ENCODE measurements around the gene BOC. TPM values are rescaled to one million over a fixed set of nuclear protein-coding genes. Genes with fewer than 3 reads are reported as not detected.

BOC gene
- total RNA-seq, 4 donors from 2014 or later = 75.6 to 159 (median 105) TPM

DNA sequence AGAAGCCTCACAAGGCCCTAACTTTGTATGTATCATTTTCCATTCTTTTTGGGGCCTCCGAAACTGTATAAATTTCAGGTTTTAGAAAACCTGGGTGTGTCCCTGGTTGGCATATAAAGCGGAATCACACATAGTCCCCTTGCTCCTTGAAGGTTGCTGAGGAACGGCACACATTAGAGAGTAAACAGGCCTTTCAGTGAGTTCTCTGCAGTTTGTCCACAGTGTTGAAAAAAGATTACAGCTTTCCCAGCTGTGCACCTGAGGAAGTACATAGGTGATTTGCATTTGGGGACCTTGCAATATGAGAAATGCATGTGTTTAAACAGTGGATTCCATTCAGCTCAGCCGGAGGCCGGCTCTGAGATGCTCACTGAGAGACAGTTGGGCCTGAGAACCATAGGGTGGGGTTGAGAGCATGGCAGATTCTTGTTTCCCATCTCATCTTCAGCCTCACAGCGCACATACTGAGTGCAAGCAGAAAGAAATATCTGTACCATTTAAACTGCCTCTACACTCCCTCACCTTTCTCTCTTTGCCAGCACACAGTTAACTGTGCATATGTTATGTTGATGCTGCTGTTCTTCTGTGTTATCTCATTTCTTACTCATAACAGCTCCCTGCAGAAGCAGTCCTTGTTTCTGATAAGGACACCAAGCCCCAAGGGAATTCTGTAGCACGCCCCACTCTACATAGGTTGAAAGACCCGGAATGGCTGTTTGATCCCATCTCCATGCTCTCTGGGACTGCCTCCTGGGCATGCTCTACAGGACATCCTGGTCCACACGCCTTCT lies 60.4 kb downstream of the BOC start:
- peaks cover 52% of the 10 kb centered on the region for H3K4me1 ChIP-seq
- no peak for DNase-seq (ENCODE audit: low spot score in 2 of 2)
- H3K4me3 ChIP-seq = no peak overlapping the region
- TF ChIP-seq POLR2A (IDR thresholded peaks at IDR 0.05) = no peak
- TF ChIP-seq POLR2AphosphoS5 (IDR thresholded peaks at IDR 0.05) = no peak
- TF ChIP-seq EP300 (IDR thresholded peaks at IDR 0.05) = no peak
- TF ChIP-seq, protein P1, sequence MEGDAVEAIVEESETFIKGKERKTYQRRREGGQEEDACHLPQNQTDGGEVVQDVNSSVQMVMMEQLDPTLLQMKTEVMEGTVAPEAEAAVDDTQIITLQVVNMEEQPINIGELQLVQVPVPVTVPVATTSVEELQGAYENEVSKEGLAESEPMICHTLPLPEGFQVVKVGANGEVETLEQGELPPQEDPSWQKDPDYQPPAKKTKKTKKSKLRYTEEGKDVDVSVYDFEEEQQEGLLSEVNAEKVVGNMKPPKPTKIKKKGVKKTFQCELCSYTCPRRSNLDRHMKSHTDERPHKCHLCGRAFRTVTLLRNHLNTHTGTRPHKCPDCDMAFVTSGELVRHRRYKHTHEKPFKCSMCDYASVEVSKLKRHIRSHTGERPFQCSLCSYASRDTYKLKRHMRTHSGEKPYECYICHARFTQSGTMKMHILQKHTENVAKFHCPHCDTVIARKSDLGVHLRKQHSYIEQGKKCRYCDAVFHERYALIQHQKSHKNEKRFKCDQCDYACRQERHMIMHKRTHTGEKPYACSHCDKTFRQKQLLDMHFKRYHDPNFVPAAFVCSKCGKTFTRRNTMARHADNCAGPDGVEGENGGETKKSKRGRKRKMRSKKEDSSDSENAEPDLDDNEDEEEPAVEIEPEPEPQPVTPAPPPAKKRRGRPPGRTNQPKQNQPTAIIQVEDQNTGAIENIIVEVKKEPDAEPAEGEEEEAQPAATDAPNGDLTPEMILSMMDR (IDR thresholded peaks at IDR 0.05) = no peak
- WGBS = 78% methylated on average over 9 of the region's 9 CpGs
- peaks cover 77% of the 10 kb centered on the region for H3K36me3 ChIP-seq
- H3K27me3 ChIP-seq = no peaks in the 10 kb centered on the region
- no peak overlapping the region for H3K27ac ChIP-seq
- H3K9me3 ChIP-seq = no peaks in the 10 kb centered on the region

DNA sequence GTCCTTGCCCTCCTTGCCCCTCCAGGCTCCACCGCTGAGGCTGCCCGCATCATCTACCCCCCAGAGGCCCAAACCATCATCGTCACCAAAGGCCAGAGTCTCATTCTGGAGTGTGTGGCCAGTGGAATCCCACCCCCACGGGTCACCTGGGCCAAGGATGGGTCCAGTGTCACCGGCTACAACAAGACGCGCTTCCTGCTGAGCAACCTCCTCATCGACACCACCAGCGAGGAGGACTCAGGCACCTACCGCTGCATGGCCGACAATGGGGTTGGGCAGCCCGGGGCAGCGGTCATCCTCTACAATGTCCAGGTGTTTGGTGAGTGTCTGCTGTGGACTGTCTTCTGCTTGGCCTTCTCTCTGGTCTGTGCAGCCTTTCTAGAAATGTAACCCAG lies 61.0 kb downstream of the BOC start:
- H3K4me1 ChIP-seq = peaks cover 47% of the 10 kb centered on the region
- WGBS = 87% methylated on average over 8 of the region's 13 CpGs
- peaks cover 81% of the 10 kb centered on the region for H3K36me3 ChIP-seq
- no peak overlapping the region for H3K4me3 ChIP-seq
- H3K27ac ChIP-seq = no peak overlapping the region
- no peaks in the 10 kb centered on the region for H3K9me3 ChIP-seq
- TF ChIP-seq EP300 (IDR thresholded peaks at IDR 0.05) (no peak), POLR2AphosphoS5 (IDR thresholded peaks at IDR 0.05) (no peak), POLR2A (IDR thresholded peaks at IDR 0.05) (no peak)
- TF ChIP-seq, protein P1 (IDR thresholded peaks at IDR 0.05) = no peak
- no peaks in the 10 kb centered on the region for H3K27me3 ChIP-seq
- no peak for DNase-seq (ENCODE audit: low spot score in 2 of 2)

DNA sequence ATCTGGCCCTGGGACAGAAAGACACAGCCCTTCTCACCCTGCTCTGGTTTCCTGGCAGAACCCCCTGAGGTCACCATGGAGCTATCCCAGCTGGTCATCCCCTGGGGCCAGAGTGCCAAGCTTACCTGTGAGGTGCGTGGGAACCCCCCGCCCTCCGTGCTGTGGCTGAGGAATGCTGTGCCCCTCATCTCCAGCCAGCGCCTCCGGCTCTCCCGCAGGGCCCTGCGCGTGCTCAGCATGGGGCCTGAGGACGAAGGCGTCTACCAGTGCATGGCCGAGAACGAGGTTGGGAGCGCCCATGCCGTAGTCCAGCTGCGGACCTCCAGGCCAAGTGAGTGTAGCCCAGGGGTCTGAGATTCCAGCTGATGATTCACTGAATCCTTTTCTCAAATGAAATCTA lies 61.7 kb downstream of the BOC start:
- H3K4me3 ChIP-seq = no peak overlapping the region
- TF ChIP-seq, protein P1 (IDR thresholded peaks at IDR 0.05) = no peak
- TF ChIP-seq POLR2A (IDR thresholded peaks at IDR 0.05) = no peak
- TF ChIP-seq POLR2AphosphoS5 (IDR thresholded peaks at IDR 0.05) = no peak
- TF ChIP-seq EP300 (IDR thresholded peaks at IDR 0.05) = no peak
- H3K36me3 ChIP-seq = peaks cover 84% of the 10 kb centered on the region
- H3K4me1 ChIP-seq = peaks cover 40% of the 10 kb centered on the region
- H3K9me3 ChIP-seq = no peaks in the 10 kb centered on the region
- H3K27ac ChIP-seq = no peak overlapping the region
- no peaks in the 10 kb centered on the region for H3K27me3 ChIP-seq
- 84% methylated on average over 13 of the region's 15 CpGs for WGBS
- DNase-seq (ENCODE audit: low spot score in 2 of 2) = no peak

DNA sequence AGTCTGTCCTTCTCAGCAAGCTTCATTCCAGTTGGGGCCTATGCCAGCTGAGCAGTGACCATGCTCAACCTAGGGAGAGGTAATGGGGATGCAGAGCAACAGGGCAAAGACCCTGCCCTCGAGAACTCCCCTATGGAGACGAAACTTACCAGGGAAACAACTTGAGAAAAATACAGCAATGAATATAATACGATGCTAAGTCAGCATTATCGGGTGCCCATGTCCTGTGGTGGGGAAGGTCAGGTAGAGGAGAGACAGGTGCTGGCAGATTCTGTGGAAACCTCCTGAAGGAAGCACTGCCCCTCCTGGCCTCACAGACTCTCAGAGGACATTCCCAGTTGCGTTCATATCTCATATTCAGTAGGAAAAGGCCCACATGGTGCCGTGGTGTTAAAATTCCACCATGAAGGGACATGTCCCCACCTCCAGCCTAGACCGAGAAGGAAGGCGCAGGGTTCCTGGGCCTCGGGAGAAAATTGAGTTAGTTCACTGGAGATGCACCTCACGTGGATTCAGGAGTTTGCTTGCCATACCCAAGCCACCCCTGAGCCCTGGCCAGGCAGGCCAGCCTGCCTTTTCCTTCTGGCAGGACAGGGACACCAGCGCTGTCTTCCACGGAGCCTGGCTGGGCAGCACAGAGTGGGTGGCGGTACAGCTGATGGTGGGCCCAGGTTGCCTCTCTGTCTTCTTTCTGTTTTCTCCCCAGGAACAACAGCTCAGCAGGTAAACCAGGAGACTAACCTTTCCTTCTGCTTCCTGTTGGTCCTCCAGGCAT lies 62.4 kb downstream of the BOC start:
- no peaks in the 10 kb centered on the region for H3K9me3 ChIP-seq
- H3K4me1 ChIP-seq = peaks cover 33% of the 10 kb centered on the region
- peak overlapping the region; percentile 80 for H3K27ac ChIP-seq
- H3K4me3 ChIP-seq = no peak overlapping the region
- 92% methylated on average over 9 of the region's 13 CpGs for WGBS
- H3K27me3 ChIP-seq = no peaks in the 10 kb centered on the region
- H3K36me3 ChIP-seq = peaks cover 84% of the 10 kb centered on the region
- no peak for DNase-seq (ENCODE audit: low spot score in 2 of 2)
- TF ChIP-seq, protein P1 (IDR thresholded peaks at IDR 0.05) = no peak
- TF ChIP-seq EP300 (IDR thresholded peaks at IDR 0.05) (no peak), POLR2A (IDR thresholded peaks at IDR 0.05) (no peak), POLR2AphosphoS5 (IDR thresholded peaks at IDR 0.05) (no peak)
